B cell (primary cell): Measurements from ENCODE around the gene SPRYD3.

Experiments
- EZH2 ChIP-seq: IDR thresholded peaks from 2 replicates; pipeline ENCODE4 v1.6.1; 2012; ENCODE audit warnings: borderline replicate concordance, low read depth, mild to moderate bottlenecking, moderate library complexity, low read length; ENCODE audit not compliant: insufficient read depth, poor library complexity, severe bottlenecking
- TF ChIP-seq, protein P1 (sequence below): fragments of 200-600 bp; IDR thresholded peaks from one replicate; pipeline ENCODE4 v1.8.0; 2022; ENCODE audit warnings: antibody characterized with exemption, mild to moderate bottlenecking

GRCh38 chr12:53107122-53107521 is 27.9 kb upstream of the SPRYD3 start:
- TF ChIP-seq, protein P1, sequence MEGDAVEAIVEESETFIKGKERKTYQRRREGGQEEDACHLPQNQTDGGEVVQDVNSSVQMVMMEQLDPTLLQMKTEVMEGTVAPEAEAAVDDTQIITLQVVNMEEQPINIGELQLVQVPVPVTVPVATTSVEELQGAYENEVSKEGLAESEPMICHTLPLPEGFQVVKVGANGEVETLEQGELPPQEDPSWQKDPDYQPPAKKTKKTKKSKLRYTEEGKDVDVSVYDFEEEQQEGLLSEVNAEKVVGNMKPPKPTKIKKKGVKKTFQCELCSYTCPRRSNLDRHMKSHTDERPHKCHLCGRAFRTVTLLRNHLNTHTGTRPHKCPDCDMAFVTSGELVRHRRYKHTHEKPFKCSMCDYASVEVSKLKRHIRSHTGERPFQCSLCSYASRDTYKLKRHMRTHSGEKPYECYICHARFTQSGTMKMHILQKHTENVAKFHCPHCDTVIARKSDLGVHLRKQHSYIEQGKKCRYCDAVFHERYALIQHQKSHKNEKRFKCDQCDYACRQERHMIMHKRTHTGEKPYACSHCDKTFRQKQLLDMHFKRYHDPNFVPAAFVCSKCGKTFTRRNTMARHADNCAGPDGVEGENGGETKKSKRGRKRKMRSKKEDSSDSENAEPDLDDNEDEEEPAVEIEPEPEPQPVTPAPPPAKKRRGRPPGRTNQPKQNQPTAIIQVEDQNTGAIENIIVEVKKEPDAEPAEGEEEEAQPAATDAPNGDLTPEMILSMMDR, result no peak
- TF ChIP-seq EZH2, result no peak
